Measurements from ENCODE around the gene USH2A.

Gene USH2A

DNA sequence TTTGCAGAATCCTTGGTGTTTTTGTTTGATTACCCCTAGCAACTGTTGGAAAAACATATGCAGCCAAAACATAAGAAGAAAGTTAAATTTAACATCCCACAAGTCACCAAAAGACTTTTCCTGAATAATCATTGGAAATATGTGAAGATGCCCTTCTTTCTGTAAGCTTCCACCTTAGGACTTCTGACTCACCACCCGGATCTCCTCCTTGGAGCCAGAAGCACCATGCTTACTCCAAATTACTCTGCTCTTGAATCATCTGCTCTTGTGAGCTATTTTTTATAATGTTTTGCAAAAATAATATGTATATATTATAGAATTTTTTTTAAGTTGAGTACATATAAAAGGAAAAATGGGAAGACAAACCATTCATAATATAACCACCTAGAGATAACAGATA lies 464.4 kb downstream of the USH2A start:
- DNase-seq (ENCODE audit: low read depth): no peak

DNA sequence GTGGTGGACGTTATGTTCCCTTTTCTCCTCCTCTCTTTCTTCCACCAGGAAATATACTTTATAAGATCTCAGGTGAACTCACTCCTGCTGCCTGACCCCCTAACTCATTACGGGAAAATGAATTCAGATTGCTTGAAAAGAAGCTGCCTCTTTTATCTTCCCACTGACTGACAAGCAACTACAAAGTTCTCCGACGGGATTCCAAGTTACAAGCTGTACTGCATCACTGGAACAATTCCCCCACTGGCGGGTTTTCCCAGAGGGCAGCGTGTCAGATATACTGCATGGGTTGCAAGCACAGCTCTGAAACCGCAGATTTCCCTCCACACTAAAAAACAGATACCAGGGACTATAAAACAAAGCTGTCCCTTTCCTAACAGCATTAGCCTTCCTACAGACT lies 465.6 kb downstream of the USH2A start:
- no peak for DNase-seq (ENCODE audit: low read depth)

- no peak for DNase-seq (ENCODE audit: low read depth)
Observed at GRCh38 chr1:215932558-215932957, 490.7 kb downstream of the USH2A start.

- no peak for DNase-seq (ENCODE audit: low read depth)
Observed at GRCh38 chr1:215926670-215927069, 496.6 kb downstream of the USH2A start.

DNA sequence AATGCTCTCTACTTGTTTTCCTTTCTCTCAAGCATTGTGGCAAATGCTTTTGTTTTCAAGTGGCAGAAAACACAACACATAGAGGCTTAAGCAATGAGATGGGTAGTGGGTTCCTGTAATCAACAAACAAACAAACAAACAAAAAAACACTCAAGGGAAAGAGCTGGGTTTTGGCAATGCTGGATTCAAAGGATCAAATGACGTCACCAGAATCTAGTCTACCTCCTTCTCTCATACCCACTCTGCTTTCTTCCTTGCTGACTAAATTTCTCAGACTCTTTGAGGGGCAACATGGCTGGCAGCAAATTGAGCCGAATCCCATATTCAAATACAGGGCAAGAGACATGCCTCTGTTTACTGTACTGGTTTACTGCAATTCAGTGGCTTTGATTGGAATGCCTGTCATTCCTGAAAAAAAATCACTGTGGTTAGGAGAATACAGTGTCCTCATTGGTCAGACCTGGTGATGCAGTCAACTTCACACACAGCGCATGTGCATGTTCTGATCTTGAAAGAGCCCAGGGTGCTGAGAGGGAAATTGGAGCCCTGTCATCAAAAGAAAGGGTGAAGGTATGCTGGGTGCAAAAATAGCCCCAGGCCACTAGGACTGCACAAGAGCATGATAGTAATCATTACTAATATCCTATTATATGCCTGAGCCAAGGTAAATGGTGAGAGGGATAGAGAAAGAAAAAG lies 500.0 kb downstream of the USH2A start:
- DNase-seq (ENCODE audit: low read depth): no peak

GRCh38 chr1:215911406-215911968 lies 511.8 kb downstream of the USH2A start:
- DNase-seq (ENCODE audit: low read depth): no peak

- DNase-seq (ENCODE audit: low read depth): no peak
Observed at GRCh38 chr1:215905493-215906115, 517.6 kb downstream of the USH2A start.

GRCh38 chr1:215900684-215901083 lies 522.6 kb downstream of the USH2A start:
- DNase-seq (ENCODE audit: low read depth): no peak

GRCh38 chr1:215899901-215900300 lies 523.3 kb downstream of the USH2A start:
- DNase-seq (ENCODE audit: low read depth): no peak

DNA sequence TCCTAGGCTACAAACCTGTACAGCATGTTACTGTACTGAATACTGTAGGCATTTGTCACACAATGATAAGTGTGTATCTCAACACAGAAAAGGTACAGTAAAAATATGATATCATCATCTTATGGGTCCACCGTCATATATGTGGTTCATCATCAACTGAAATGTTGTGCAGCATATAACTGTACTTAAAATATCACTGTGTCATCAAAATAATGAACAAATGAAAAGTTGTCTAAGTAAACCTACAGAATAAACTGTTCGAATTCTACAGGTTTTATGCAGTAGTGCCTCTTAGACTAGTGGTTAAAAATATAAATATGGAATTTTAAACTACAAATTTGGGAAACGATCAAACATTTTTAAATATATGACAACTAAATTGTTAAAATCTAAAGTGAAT lies 527.4 kb downstream of the USH2A start:
- DNase-seq (ENCODE audit: low read depth): no peak

DNA sequence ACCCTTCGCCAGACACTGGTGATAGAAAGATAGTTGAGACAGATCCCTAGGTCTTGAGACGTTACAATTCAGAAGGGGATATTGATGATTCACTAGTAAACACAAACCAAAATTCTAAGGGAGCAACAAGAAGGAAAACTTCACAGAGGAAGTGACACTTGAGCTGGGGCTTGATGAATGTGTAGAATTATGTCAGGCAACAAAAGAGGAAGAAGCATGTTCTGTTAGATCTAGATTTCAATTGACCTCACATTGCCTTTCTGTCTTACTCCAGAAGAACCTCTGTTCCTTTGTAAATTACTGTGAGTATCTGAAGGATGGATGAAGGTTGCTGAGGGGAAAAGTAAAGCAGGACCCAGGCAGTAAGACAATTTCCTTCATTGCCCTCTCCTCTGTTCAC lies 528.0 kb downstream of the USH2A start:
- no peak for DNase-seq (ENCODE audit: low read depth)

- no peak for DNase-seq (ENCODE audit: low read depth)
Observed at GRCh38 chr1:215894617-215895016, 528.6 kb downstream of the USH2A start.

- no peak for DNase-seq (ENCODE audit: low read depth)
Observed at GRCh38 chr1:215891266-215892057, 531.8 kb downstream of the USH2A start.

DNA sequence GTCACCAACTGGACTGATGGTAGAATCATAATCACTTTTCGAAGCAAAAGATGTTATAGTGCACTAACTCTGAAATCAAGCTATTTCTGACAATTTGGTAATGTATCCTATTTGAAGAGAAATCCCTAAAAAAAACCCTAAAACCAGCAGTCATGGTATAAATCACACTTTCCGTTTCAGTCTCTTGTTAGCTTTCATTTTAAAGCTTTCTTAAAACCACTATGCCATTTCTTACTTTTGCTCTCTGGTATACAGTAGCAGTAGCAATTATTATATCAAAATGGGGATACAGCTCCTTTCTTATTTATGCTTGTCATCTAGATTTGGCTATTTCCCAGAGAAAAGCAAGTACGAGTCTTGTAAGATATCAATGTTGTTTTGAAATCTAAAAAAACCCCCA lies 532.8 kb downstream of the USH2A start:
- no peak for DNase-seq (ENCODE audit: low read depth)

- no peak for DNase-seq (ENCODE audit: low read depth)
Observed at GRCh38 chr1:215889871-215890270, 533.4 kb downstream of the USH2A start.

DNA sequence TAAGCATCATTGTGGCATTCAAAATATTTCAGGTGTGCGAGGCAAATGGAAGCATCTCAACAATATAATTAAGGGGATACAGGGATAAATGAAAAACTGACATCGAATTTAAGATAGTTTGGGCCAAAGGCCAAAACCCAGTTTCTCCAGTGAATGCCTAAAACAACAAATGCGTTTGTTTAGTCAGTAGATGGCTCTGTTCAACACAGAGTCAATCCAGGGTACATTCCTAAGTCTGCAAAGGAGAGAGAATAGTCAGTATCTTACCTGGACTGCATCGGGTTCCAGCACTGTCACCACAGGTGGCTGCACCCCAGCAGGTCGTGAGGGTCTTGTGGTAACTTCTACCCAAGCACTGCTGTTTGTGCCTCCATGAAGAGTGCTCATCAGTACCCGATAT lies 535.1 kb downstream of the USH2A start:
- DNase-seq (ENCODE audit: low read depth): no peak

DNA sequence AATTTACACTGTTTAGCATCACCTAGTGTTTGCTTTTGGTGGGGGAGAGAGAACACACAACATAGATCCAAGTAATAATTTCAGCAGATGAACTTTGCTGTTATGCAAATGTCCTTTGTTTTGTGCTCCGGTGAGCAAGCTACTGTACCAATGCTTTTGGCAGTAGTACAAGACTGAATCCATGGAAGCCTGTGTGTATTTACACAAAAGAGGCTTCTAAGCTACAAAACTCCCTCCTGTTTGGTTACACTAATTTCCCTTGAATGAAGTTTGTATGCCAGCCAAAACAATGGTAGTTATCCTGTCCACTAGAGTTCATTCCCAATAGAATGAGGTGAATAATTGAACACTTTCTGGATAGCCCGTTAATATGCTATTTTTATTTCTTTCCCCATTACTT lies 535.6 kb downstream of the USH2A start:
- DNase-seq (ENCODE audit: low read depth): no peak

GRCh38 chr1:215883004-215883403 lies 540.2 kb downstream of the USH2A start:
- no peak for DNase-seq (ENCODE audit: low read depth)

GRCh38 chr1:215878843-215879242 lies 544.4 kb downstream of the USH2A start:
- DNase-seq (ENCODE audit: low read depth): no peak

DNA sequence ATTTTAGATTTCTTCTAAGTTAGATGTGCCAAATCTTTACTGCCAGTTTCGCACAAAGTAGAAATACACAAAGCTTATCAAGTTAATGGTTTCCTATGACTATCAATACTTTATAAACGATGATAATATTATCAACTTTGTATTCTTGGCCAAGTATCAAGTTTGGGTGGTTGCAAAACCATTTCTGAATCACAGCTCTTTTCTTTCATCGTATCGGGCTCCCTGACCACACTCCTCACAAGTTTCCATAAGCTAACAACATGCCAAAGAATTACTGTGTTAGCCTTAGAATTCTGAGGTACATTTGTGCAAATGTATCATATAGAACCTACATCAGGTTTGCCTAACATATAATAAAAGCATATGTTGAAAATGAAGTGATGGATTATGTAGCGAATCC lies 545.1 kb downstream of the USH2A start:
- no peak for DNase-seq (ENCODE audit: low read depth)

- DNase-seq (ENCODE audit: low read depth): no peak
Observed at GRCh38 chr1:215877452-215877951, 545.7 kb downstream of the USH2A start.

- DNase-seq (ENCODE audit: low read depth): no peak
Observed at GRCh38 chr1:215875712-215876111, 547.5 kb downstream of the USH2A start.

DNA sequence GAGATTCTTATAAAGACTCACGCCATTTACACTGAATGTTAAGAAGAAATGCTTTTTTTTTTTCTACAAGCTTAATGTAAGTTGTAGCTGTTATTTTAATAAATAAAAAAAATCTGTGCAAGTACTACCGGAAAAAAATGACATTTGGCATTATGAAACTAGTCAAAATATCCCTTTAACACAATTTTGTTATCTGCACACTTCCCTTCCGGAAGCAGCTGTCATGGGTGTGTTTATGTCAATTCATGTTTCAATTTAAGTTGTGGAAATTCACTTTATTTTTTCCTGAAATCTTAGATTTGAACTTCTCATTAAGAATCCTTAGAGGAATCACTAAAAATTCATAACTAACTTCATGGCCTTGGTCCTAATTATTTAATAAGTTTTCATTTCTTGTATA lies 548.0 kb downstream of the USH2A start:
- no peak for DNase-seq (ENCODE audit: low read depth)
